Measurements from ENCODE around the gene SPRR2E.
"Not testable (repeated sequence)": the region's sequence is repeated elsewhere in the genome, so short reads cannot be mapped to it uniquely, and the experiment has no call there.

The SPRR2E gene

GRCh38 chr1:153058826-153059784 lies 35.2 kb downstream of the SPRR2E start:
- no peak for DNase-seq

DNA sequence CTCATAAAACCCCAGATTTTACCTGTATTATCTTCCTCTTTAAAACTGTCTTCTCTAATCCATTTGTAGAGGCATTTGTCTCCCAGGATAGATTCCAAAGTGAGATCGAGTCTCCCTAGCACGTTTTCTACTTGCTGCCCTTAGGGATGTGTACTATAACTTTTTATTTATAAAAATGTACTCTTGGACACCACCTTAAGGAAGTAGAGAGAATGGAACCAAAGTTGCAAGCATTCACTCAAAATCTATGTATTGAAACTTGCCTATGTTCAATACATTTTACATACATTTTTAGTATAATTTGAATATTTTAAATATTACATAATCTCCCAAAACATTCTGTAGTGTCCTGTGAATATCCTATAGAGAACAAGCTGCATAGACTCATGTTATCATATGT lies 36.2 kb downstream of the SPRR2E start:
- no peak for DNase-seq

GRCh38 chr1:153057375-153057774 lies 37.0 kb downstream of the SPRR2E start, which contains the start of gene SPRR2A:
TSS of gene SPRR2A (minus strand) at chr1:153057512. CDS start at chr1:153056735, 777 bp downstream.
- DNase-seq = no peak

- DNase-seq = not testable (repeated sequence)
Measured at GRCh38 chr1:153056111-153056510, 38.2 kb downstream of the SPRR2E start.

- no peak for DNase-seq
Measured at GRCh38 chr1:153049211-153049610, 45.1 kb downstream of the SPRR2E start.

Data from SIG-M5 (cell line).